Measurements from ENCODE around the gene OXSR1. TPM values are rescaled to one million over a fixed set of nuclear protein-coding genes. Genes with fewer than 3 reads are reported as not detected.

The OXSR1 gene
- total and polyA plus RNA-seq, 10 of the 15 experiments (the other 5 are each of a cell fraction or from before 2014, with no cell fraction given), result 12.4 to 54.6 (median 35.7) TPM

GRCh38 chr3:38229036-38229435 lies 63.7 kb downstream of the OXSR1 start (continued):
- TF ChIP-seq IRF5 (IDR thresholded peaks at IDR 0.05; ENCODE audit: borderline replicate concordance) (no peak), RUNX3 (IDR thresholded peaks at IDR 0.05; ENCODE audit: low read length) (no peak), MEF2B (IDR thresholded peaks at IDR 0.05; ENCODE audit: partially characterized antibody, poor library complexity, severe bottlenecking) (no peak), MTA2 (IDR thresholded peaks at IDR 0.05; ENCODE audit: low read depth) (no peak)

GRCh38 chr3:38232701-38233100 lies 67.4 kb downstream of the OXSR1 start:
- no peak overlapping the region for H3K9ac ChIP-seq (ENCODE audit: control insufficient read depth, insufficient read depth, low read length)
- FAIRE-seq (no peak), DNase-seq (ENCODE audit: low read depth, low spot score) (peak; percentile 20), ATAC-seq (peak; percentile 66)
- H3K36me3 ChIP-seq (ENCODE audit: control insufficient read depth in 2 of 2, insufficient read depth in 2 of 2, low read length in 1 of 2), result peaks cover 0 to 25% of the 10 kb centered on the region in 2 experiments; a peak in 3 of 4 replicates
- H3K4me3 ChIP-seq, result no peak overlapping the region
- no peaks in the 10 kb centered on the region for H4K20me1 ChIP-seq (ENCODE audit: control insufficient read depth, insufficient read depth)
- no peak overlapping the region for H3K4me2 ChIP-seq (ENCODE audit: control insufficient read depth, insufficient read depth)
- intact Hi-C loops (cut with micrococcal nuclease; ENCODE audit: unreplicated experiment) (no loop called here), in situ Hi-C loops (cut with MboI) (no loop called here)
- H3K4me1 ChIP-seq (ENCODE audit: control insufficient read depth, insufficient read depth, low read length), result peaks cover 12% of the 10 kb centered on the region
- TF ChIP-seq CEBPZ (IDR thresholded peaks at IDR 0.05; ENCODE audit: low read depth, low read length), result no peak
- TF ChIP-seq NBN (IDR thresholded peaks at IDR 0.05), result peak; percentile 45; the same call in 1 of the 2 replicates
- peak in 1 of 2 experiments; percentile 16; a peak in 1 of 4 replicates for TF ChIP-seq IKZF2 (IDR thresholded peaks at IDR 0.05)
- TF ChIP-seq SREBF1 (IDR thresholded peaks at IDR 0.05; ENCODE audit: low read length), result no peak
- TF ChIP-seq NFIC (IDR thresholded peaks at IDR 0.05; ENCODE audit: low read depth, low read length), result no peak
- no peak for TF ChIP-seq KDM1A (IDR thresholded peaks at IDR 0.05; ENCODE audit: borderline replicate concordance)
- peak; percentile 77; the same call in 1 of the 2 replicates for TF ChIP-seq MTA2 (IDR thresholded peaks at IDR 0.05; ENCODE audit: low read depth)
- H3K27me3 ChIP-seq (replicated peaks in 1 of 2; ENCODE audit: control insufficient read depth in 2 of 2, insufficient read depth in 2 of 2, low read length in 1 of 2), result no peaks in the 10 kb centered on the region
- WGBS (ENCODE audit: insufficient coverage, insufficient replicate concordance, low lambda C conversion rate, missing lambda C conversion rate), result 0% methylated on average over 2 of the region's 2 CpGs
- ChIA-PET SMC1A (ENCODE audit: uncharacterized antibody, unreplicated experiment) (interaction anchor here (0.8 to 3.1 kb wide), 11 partner anchors 9 to 100 kb away, joined by 3 to 11 read pairs (median 5); no protein-coding TSS in a partner anchor), POLR2A (no interaction called here), RAD21 (ENCODE audit: unreplicated experiment) (interaction anchor here (0.7 kb wide), 1 partner anchor 22 kb away, joined by 3 read pairs; no protein-coding TSS in a partner anchor), CTCF (interaction anchor here (0.6 to 1.3 kb wide), 4 partner anchors 9 to 182 kb away, joined by 3 to 5 read pairs (median 4); no protein-coding TSS in a partner anchor)
- no peak overlapping the region for H2AFZ ChIP-seq (ENCODE audit: control insufficient read depth, low read depth, low read length)
- peaks cover 3% of the 10 kb centered on the region; the same call in 1 of the 3 replicates for H3K9me3 ChIP-seq (replicated peaks; ENCODE audit: control insufficient read depth, insufficient read depth, low read length)
- no TSS peak for BruUV-seq (replicated peaks)
- H3K79me2 ChIP-seq (ENCODE audit: control insufficient read depth, insufficient read depth, low read length), result no peaks in the 10 kb centered on the region
- no peak overlapping the region for H3K27ac ChIP-seq (ENCODE audit: control insufficient read depth, insufficient read depth)

All from GM12878 (cell line).